ENCODE measurements around the gene SKAP2. TPM values are rescaled to one million over a fixed set of nuclear protein-coding genes. Genes with fewer than 3 reads are reported as not detected.

Gene SKAP2
- total and polyA plus RNA-seq, 2 experiments from 2014 or later = 2.5 to 4.4 TPM

- no peaks in the 10 kb centered on the region for H3K36me3 Mint-ChIP-seq (ENCODE audit: low read depth)
- no peak for DNase-seq (ENCODE audit: low spot score)
- H3K4me1 Mint-ChIP-seq = peaks cover 69% of the 10 kb centered on the region
- H3K4me3 Mint-ChIP-seq = no peak overlapping the region
- H3K4me3 ChIP-seq = no peak overlapping the region
- peaks cover 70% of the 10 kb centered on the region for H3K4me1 ChIP-seq (ENCODE audit: insufficient read depth)
- H3K27ac Mint-ChIP-seq = no peak overlapping the region
- no peak overlapping the region for H2AFZ ChIP-seq
- H3K9me3 Mint-ChIP-seq = no peaks in the 10 kb centered on the region
- no peak for TF ChIP-seq POLR2AphosphoS5 (IDR thresholded peaks at IDR 0.05; ENCODE audit: low read depth)
- no peak for TF ChIP-seq ETS1 (IDR thresholded peaks at IDR 0.05)
- TF ChIP-seq REST (IDR thresholded peaks at IDR 0.05; ENCODE audit: unreplicated experiment) = no peak
- TF ChIP-seq STAT1 (IDR thresholded peaks at IDR 0.05; ENCODE audit: unreplicated experiment) = no peak
- TF ChIP-seq EZH2phosphoT487 (IDR thresholded peaks at IDR 0.05; ENCODE audit: unreplicated experiment) = no peak
- no peak for TF ChIP-seq NANOG (IDR thresholded peaks at IDR 0.05; ENCODE audit: borderline replicate concordance)
- TF ChIP-seq EZH2 (IDR thresholded peaks at IDR 0.05; ENCODE audit: low read depth, unreplicated experiment) = no peak
- no peak for TF ChIP-seq CTCF (conservative IDR thresholded peaks at IDR 0.05; ENCODE audit: low read depth in 2 of 2)
- no peak for TF ChIP-seq ZNF114 (CRISPR knock-in tag; IDR thresholded peaks at IDR 0.05)
- no peak for TF ChIP-seq ZNF331 (CRISPR knock-in tag; IDR thresholded peaks at IDR 0.05; ENCODE audit: low read depth)
- no peak overlapping the region for H3K27ac ChIP-seq (ENCODE audit: low read depth)
- H3K36me3 ChIP-seq (ENCODE audit: insufficient read depth) = no peaks in the 10 kb centered on the region
- H3K27me3 Mint-ChIP-seq (ENCODE audit: insufficient read depth, low read depth, poor library complexity) = peaks cover 2% of the 10 kb centered on the region
- H3K4me2 ChIP-seq = peak overlapping the region; percentile 85
- ATAC-seq = no peak
- H3K9me2 ChIP-seq (ENCODE audit: insufficient read depth) = no peaks in the 10 kb centered on the region
- H4K20me1 ChIP-seq (replicated peaks; ENCODE audit: insufficient read depth) = no peaks in the 10 kb centered on the region
- 0 out of 2 replicates have a peak, but pooled peaks cover 3% of the 10 kb centered on the region for H3F3A ChIP-seq (replicated peaks; ENCODE audit: low read depth)
- no peaks in the 10 kb centered on the region for H3K27me3 ChIP-seq (ENCODE audit: insufficient read depth)
- no peaks in the 10 kb centered on the region for H3K79me2 ChIP-seq (replicated peaks; ENCODE audit: insufficient read depth)
Measured at GRCh38 chr7:26655781-26656180, 208.6 kb downstream of the SKAP2 start.

Measured in GM23338 (cell line).